Subcutaneous adipose tissue (tissue), 4 donors: Measurements from ENCODE around the gene KLHL21. TPM values are rescaled to one million over a fixed set of nuclear protein-coding genes. Genes with fewer than 3 reads are reported as not detected.

Experiments
- CTCF ChIP-seq: fragments of 450-650 bp; IDR thresholded peaks from one replicate; pipeline ENCODE4 v1.5.1; 2016; ENCODE audit warnings: low read depth, mild to moderate bottlenecking, control low read depth, antibody characterized with exemption, moderate library complexity
- total RNA-seq, 4 donors: library from RNA; depleted of rRNA; stranded (reverse); fragments of >200 nt; gene quantifications; one replicate each; pipeline ENCODE4 v1.1.0, GENCODE V29; 2016

KLHL21 gene, protein sequence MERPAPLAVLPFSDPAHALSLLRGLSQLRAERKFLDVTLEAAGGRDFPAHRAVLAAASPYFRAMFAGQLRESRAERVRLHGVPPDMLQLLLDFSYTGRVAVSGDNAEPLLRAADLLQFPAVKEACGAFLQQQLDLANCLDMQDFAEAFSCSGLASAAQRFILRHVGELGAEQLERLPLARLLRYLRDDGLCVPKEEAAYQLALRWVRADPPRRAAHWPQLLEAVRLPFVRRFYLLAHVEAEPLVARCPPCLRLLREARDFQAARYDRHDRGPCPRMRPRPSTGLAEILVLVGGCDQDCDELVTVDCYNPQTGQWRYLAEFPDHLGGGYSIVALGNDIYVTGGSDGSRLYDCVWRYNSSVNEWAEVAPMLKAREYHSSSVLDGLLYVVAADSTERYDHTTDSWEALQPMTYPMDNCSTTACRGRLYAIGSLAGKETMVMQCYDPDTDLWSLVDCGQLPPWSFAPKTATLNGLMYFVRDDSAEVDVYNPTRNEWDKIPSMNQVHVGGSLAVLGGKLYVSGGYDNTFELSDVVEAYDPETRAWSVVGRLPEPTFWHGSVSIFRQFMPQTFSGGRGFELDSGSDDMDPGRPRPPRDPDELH
- 100 to 1,000 TPM in 1 of 4 donors, 10 to 100 TPM in 3; 21.2 to 123 (median 47.2) TPM for total RNA-seq

DNA sequence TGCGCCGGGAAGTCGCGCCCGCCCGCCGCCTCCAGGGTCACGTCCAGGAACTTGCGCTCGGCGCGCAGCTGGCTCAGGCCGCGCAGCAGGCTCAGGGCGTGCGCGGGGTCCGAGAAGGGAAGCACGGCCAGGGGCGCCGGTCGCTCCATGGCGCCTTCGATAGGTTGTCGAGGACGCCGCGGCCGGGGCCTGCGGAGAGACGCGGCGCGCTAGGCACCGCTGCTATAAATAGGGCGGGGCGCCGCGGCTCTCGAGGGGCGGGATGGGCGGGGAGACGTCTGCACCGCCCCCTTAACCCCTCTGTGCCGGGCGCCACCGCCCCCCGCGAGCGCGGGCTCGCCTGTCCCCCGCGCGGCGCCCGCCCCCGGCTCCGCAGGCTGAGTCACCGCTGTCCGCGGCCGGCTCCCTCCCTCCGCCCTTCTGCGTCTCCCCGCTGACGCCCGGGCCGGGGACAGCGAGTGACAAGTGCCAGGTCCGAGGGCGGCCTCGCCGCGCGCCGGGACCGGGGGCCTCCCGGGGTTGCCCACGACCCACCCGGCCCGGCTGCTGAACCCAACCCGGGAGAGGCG lies at the start of gene KLHL21:
Gene KLHL21 (minus strand): TSS at position 201 of the 569 bp plus-strand sequence. CDS start 52 bp downstream, at position 149.
- TF ChIP-seq CTCF: no peak

GRCh38 chr1:6651909-6652308 lies 49.2 kb upstream of the KLHL21 start:
- no peak for TF ChIP-seq CTCF

DNA sequence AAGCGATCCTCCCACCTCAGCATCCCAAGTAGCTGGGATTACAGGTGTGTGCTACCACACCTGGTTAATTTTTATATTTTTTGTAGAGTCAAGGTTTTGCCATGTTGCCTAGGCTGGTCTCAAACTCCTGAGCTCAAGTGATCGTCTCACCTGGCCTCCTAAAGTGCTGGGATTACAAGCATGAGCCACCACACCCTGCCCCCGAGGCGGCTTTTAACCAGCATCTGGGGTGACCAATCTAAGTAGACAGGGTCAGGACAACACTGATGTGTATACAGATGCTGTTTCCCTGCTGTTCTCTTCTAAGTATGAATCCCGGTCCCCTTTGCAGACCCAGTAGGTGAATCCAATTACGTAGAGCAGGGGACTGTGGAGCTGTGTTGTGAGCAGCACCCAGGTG lies 45.9 kb upstream of the KLHL21 start:
- no peak for TF ChIP-seq CTCF

GRCh38 chr1:6646499-6647148 lies 44.0 kb upstream of the KLHL21 start:
- TF ChIP-seq CTCF: no peak

GRCh38 chr1:6645018-6645417 lies 42.3 kb upstream of the KLHL21 start:
- no peak for TF ChIP-seq CTCF

- TF ChIP-seq CTCF: no peak
Measured at GRCh38 chr1:6638226-6638625, 35.6 kb upstream of the KLHL21 start.

- no peak for TF ChIP-seq CTCF
Measured at GRCh38 chr1:6637770-6638169, 35.1 kb upstream of the KLHL21 start.
